ENCODE measurements around the gene TMEM123. TPM values are rescaled to one million over a fixed set of nuclear protein-coding genes. Genes with fewer than 3 reads are reported as not detected.

The TMEM123 gene
- total RNA-seq, 1 experiment from 2014 or later, result 116 TPM

DNA sequence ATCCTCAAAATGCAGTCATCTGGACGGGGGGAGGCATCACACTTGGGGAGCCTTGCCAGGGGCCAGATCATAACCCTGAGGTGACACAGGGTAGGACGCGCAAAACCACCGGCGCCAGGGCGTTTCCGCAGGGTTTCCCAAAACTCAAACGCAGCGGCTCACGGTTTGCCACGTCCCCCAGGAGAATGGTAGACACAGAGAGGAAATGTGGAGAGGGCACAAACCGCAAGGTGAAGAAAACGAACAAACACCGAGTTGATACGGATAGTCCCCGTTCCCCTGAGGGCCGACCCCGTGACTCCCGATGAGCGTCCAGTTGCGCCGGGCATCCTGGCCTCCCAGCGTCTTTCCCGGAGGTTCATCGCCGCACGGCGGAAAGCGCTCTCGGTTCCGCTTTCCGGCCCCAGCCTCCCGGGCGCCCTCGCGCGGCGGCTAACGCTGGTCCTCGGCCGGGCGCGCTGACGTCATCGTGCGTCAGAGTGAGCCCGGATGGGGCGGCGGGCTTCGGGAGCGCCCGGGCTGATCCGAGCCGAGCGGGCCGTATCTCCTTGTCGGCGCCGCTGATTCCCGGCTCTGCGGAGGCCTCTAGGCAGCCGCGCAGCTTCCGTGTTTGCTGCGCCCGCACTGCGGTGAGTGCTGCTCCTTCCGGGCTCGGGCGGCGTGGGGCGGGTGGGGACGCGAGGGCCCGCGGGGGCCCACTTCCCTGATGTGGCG is 105.7 kb downstream of the TMEM123 start, which contains the start of gene BIRC2 (continued):
- TF ChIP-seq, protein P1, sequence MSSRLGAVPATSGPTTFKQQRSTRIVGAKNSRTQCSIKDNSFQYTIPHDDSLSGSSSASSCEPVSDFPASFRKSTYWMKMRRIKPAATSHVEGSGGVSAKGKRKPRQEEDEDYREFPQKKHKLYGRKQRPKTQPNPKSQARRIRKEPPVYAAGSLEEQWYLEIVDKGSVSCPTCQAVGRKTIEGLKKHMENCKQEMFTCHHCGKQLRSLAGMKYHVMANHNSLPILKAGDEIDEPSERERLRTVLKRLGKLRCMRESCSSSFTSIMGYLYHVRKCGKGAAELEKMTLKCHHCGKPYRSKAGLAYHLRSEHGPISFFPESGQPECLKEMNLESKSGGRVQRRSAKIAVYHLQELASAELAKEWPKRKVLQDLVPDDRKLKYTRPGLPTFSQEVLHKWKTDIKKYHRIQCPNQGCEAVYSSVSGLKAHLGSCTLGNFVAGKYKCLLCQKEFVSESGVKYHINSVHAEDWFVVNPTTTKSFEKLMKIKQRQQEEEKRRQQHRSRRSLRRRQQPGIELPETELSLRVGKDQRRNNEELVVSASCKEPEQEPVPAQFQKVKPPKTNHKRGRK (CRISPR knock-in tag; IDR thresholded peaks at IDR 0.05; ENCODE audit: borderline replicate concordance), result no peak
- TF ChIP-seq OVOL2 (CRISPR knock-in tag; IDR thresholded peaks at IDR 0.05; ENCODE audit: borderline replicate concordance) (no peak), ZNF121 (CRISPR knock-in tag; IDR thresholded peaks at IDR 0.05) (no peak), HMGA2 (CRISPR knock-in tag; IDR thresholded peaks at IDR 0.05) (no peak), MXD4 (CRISPR knock-in tag; IDR thresholded peaks at IDR 0.05; ENCODE audit: borderline replicate concordance) (no peak), SP1 (CRISPR knock-in tag; conservative IDR thresholded peaks at IDR 0.05) (peak; percentile 82), NFE2L1 (CRISPR knock-in tag; IDR thresholded peaks at IDR 0.05) (peak; percentile 79; the same call in 1 of the 2 replicates), EMX1 (CRISPR knock-in tag; IDR thresholded peaks at IDR 0.05) (no peak), JAZF1 (CRISPR knock-in tag; IDR thresholded peaks at IDR 0.05) (no peak), MYBL2 (CRISPR knock-in tag; IDR thresholded peaks at IDR 0.05) (peak; percentile 93), ATF1 (CRISPR knock-in tag; IDR thresholded peaks at IDR 0.05) (no peak), ETV6 (CRISPR knock-in tag; IDR thresholded peaks at IDR 0.05) (peak; percentile 91), FOXP1 (CRISPR knock-in tag; IDR thresholded peaks at IDR 0.05; ENCODE audit: borderline replicate concordance) (peak; percentile 94; the same call in 1 of the 2 replicates), NR3C1 (CRISPR knock-in tag; conservative IDR thresholded peaks at IDR 0.05; ENCODE audit: low read depth) (no peak; the same call in 1 of the 2 replicates)
- TF ChIP-seq, protein P2, sequence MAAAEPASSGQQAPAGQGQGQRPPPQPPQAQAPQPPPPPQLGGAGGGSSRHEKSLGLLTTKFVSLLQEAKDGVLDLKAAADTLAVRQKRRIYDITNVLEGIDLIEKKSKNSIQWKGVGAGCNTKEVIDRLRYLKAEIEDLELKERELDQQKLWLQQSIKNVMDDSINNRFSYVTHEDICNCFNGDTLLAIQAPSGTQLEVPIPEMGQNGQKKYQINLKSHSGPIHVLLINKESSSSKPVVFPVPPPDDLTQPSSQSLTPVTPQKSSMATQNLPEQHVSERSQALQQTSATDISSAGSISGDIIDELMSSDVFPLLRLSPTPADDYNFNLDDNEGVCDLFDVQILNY (CRISPR knock-in tag; IDR thresholded peaks at IDR 0.05), result peak; percentile 84
- TF ChIP-seq, protein P3, sequence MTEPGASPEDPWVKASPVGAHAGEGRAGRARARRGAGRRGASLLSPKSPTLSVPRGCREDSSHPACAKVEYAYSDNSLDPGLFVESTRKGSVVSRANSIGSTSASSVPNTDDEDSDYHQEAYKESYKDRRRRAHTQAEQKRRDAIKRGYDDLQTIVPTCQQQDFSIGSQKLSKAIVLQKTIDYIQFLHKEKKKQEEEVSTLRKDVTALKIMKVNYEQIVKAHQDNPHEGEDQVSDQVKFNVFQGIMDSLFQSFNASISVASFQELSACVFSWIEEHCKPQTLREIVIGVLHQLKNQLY (CRISPR knock-in tag; IDR thresholded peaks at IDR 0.05), result no peak
- TF ChIP-seq, protein P4, sequence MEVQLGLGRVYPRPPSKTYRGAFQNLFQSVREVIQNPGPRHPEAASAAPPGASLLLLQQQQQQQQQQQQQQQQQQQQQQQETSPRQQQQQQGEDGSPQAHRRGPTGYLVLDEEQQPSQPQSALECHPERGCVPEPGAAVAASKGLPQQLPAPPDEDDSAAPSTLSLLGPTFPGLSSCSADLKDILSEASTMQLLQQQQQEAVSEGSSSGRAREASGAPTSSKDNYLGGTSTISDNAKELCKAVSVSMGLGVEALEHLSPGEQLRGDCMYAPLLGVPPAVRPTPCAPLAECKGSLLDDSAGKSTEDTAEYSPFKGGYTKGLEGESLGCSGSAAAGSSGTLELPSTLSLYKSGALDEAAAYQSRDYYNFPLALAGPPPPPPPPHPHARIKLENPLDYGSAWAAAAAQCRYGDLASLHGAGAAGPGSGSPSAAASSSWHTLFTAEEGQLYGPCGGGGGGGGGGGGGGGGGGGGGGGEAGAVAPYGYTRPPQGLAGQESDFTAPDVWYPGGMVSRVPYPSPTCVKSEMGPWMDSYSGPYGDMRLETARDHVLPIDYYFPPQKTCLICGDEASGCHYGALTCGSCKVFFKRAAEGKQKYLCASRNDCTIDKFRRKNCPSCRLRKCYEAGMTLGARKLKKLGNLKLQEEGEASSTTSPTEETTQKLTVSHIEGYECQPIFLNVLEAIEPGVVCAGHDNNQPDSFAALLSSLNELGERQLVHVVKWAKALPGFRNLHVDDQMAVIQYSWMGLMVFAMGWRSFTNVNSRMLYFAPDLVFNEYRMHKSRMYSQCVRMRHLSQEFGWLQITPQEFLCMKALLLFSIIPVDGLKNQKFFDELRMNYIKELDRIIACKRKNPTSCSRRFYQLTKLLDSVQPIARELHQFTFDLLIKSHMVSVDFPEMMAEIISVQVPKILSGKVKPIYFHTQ (CRISPR knock-in tag; IDR thresholded peaks at IDR 0.05), result no peak
- TF ChIP-seq, protein P5, sequence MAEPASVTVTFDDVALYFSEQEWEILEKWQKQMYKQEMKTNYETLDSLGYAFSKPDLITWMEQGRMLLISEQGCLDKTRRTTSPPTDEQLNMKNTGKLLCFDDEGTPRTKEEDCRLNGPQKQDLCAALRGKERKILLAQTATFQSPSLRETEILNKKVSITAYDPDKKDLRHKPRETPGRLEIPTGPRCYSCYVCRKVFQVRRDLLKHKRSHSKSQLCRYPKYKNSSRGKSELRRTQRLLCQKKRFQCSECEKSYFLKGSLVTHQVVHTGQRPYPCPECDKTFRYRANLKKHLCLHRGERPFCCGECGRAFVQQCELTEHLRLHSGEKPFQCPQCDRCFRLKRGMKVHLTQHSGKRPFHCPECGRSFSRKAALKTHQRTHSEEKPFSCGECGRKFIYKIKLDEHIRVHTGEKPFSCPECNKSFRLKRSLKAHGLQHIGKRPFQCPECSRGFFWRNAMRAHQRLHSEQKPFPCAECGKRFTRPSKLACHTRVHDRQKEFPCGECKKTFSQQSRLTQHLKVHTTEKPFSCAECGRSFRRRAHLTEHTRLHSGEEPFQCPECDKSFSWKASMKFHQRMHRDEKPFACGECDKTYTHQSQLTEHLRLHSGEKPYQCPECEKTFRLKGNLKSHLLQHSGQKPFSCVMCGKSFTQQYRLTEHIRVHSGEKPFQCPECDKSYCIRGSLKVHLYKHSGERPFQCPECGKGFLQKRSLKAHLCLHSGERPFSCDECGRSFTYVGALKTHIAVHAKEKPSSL (CRISPR knock-in tag; conservative IDR thresholded peaks at IDR 0.05), result no peak
- TF ChIP-seq, protein P6, sequence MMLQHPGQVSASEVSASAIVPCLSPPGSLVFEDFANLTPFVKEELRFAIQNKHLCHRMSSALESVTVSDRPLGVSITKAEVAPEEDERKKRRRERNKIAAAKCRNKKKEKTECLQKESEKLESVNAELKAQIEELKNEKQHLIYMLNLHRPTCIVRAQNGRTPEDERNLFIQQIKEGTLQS (CRISPR knock-in tag; conservative IDR thresholded peaks at IDR 0.05), result no peak
- TF ChIP-seq, protein P7, sequence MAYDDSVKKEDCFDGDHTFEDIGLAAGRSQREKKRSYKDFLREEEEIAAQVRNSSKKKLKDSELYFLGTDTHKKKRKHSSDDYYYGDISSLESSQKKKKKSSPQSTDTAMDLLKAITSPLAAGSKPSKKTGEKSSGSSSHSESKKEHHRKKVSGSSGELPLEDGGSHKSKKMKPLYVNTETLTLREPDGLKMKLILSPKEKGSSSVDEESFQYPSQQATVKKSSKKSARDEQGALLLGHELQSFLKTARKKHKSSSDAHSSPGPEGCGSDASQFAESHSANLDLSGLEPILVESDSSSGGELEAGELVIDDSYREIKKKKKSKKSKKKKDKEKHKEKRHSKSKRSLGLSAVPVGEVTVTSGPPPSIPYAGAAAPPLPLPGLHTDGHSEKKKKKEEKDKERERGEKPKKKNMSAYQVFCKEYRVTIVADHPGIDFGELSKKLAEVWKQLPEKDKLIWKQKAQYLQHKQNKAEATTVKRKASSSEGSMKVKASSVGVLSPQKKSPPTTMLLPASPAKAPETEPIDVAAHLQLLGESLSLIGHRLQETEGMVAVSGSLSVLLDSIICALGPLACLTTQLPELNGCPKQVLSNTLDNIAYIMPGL (CRISPR knock-in tag; IDR thresholded peaks at IDR 0.05), result peak; percentile 99
- TF ChIP-seq, protein P8, sequence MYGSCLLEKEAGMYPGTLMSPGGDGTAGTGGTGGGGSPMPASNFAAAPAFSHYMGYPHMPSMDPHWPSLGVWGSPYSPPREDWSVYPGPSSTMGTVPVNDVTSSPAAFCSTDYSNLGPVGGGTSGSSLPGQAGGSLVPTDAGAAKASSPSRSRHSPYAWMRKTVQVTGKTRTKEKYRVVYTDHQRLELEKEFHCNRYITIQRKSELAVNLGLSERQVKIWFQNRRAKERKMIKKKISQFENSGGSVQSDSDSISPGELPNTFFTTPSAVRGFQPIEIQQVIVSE (CRISPR knock-in tag; IDR thresholded peaks at IDR 0.05; ENCODE audit: borderline replicate concordance), result no peak
- TF ChIP-seq, protein P9, sequence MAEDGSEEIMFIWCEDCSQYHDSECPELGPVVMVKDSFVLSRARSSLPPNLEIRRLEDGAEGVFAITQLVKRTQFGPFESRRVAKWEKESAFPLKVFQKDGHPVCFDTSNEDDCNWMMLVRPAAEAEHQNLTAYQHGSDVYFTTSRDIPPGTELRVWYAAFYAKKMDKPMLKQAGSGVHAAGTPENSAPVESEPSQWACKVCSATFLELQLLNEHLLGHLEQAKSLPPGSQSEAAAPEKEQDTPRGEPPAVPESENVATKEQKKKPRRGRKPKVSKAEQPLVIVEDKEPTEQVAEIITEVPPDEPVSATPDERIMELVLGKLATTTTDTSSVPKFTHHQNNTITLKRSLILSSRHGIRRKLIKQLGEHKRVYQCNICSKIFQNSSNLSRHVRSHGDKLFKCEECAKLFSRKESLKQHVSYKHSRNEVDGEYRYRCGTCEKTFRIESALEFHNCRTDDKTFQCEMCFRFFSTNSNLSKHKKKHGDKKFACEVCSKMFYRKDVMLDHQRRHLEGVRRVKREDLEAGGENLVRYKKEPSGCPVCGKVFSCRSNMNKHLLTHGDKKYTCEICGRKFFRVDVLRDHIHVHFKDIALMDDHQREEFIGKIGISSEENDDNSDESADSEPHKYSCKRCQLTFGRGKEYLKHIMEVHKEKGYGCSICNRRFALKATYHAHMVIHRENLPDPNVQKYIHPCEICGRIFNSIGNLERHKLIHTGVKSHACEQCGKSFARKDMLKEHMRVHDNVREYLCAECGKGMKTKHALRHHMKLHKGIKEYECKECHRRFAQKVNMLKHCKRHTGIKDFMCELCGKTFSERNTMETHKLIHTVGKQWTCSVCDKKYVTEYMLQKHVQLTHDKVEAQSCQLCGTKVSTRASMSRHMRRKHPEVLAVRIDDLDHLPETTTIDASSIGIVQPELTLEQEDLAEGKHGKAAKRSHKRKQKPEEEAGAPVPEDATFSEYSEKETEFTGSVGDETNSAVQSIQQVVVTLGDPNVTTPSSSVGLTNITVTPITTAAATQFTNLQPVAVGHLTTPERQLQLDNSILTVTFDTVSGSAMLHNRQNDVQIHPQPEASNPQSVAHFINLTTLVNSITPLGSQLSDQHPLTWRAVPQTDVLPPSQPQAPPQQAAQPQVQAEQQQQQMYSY (CRISPR knock-in tag; IDR thresholded peaks at IDR 0.05), result no peak
